Vagina (tissue), 2 donors: ENCODE measurements around the gene ITGA11. TPM values are rescaled to one million over a fixed set of nuclear protein-coding genes. Genes with fewer than 3 reads are reported as not detected.

Source experiments
- DNase-seq, 2 donors: peaks; one replicate each; pipeline ENCODE4 v3.0.0-alpha.2; 2017; ENCODE audit errors: extremely low spot score in 2 of 2
- H3K27ac ChIP-seq: fragments of 200-600 bp; sonication (generic); one replicate; pipeline ENCODE4 v1.5.1; 2019
- H3K27me3 ChIP-seq: fragments of 200-600 bp; sonication (generic); one replicate; pipeline ENCODE4 v1.5.1; 2019
- H3K36me3 ChIP-seq, 2 donors: fragments of 200-600 bp; sonication (generic); one replicate each; pipeline ENCODE4 v1.5.1; 2017 to 2019
- H3K4me1 ChIP-seq: fragments of 200-600 bp; sonication (generic); one replicate; pipeline ENCODE4 v1.5.1; 2019
- H3K4me3 ChIP-seq, 2 donors: fragments of 200-600 bp; sonication (generic); 1 replicate in 1 of 2; 2 replicates in 1 of 2; pipeline ENCODE4 v1.5.1; 2016 to 2019
- H3K9me3 ChIP-seq: fragments of 200-600 bp; sonication (generic); one replicate; pipeline ENCODE4 v1.5.1; 2019
- CTCF ChIP-seq, 3 experiments: fragments of 450-650 bp in 2 of 3; fragments of 200-600 bp in 1 of 3; sonication (generic) in 1 of 3; IDR thresholded peaks; one replicate each; pipeline ENCODE4 v1.5.1; 2017 to 2019; ENCODE audit warnings: antibody characterized with exemption in 3 of 3, mild to moderate bottlenecking in 2 of 3, moderate library complexity in 2 of 3
- POLR2A ChIP-seq, 2 donors: fragments of 450-650 bp; IDR thresholded peaks; one replicate each; pipeline ENCODE4 v1.6.1; 2017; ENCODE audit warnings: antibody characterized with exemption in 2 of 2, mild to moderate bottlenecking in 2 of 2, moderate library complexity in 2 of 2
- POLR2AphosphoS5 ChIP-seq, 2 donors: sonication (generic); formaldehyde crosslinking; IDR thresholded peaks; one replicate each; pipeline ENCODE4 v1.9.0; 2017; ENCODE audit warnings: antibody characterized with exemption in 2 of 2, mild to moderate bottlenecking in 2 of 2, low read depth in 1 of 2; ENCODE audit not compliant: insufficient read depth in 1 of 2
- intact Hi-C: fragments of 100-400 bp; cut with DNase I; formaldehyde crosslinking; loops from one replicate; pipeline ENCODE4 v1.15.1; 2023
- total RNA-seq: library from RNA; depleted of rRNA; stranded (reverse); fragments of >200 nt; gene quantifications from one replicate; pipeline ENCODE4 v1.2.3, GENCODE V29; 2016

ITGA11 gene
- total RNA-seq, 1 donor from 2014 or later = 15.5 TPM

GRCh38 chr15:68479406-68479805, 47.4 kb upstream of the ITGA11 start:
- H3K9me3 ChIP-seq = no peaks in the 10 kb centered on the region
- H3K4me3 ChIP-seq = peak overlapping the region in 1 of 2 donors; percentile 25
- H3K27me3 ChIP-seq = no peaks in the 10 kb centered on the region
- H3K27ac ChIP-seq = peak overlapping the region; percentile 80
- peaks cover 24% of the 10 kb centered on the region for H3K4me1 ChIP-seq
- no peak for TF ChIP-seq POLR2A (IDR thresholded peaks at IDR 0.05)
- no peak for TF ChIP-seq CTCF (IDR thresholded peaks at IDR 0.05)
- peak; percentile 51 to 66 for TF ChIP-seq POLR2AphosphoS5 (IDR thresholded peaks at IDR 0.05; ENCODE audit: insufficient read depth in 1 of 2, low read depth in 1 of 2)
- DNase-seq = peak in 1 of 2 donors; percentile 97
- intact Hi-C loops = no loop called here
- H3K36me3 ChIP-seq = no peaks in the 10 kb centered on the region

GRCh38 chr15:68478853-68479252, 46.9 kb upstream of the ITGA11 start:
- Histone ChIP-seq H3K36me3 (no peaks in the 10 kb centered on the region), H3K27me3 (no peaks in the 10 kb centered on the region), H3K4me1 (peaks cover 23% of the 10 kb centered on the region), H3K27ac (peak overlapping the region; percentile 67), H3K4me3 (peak overlapping the region in 1 of 2 donors; percentile 25), H3K9me3 (no peaks in the 10 kb centered on the region)
- DNase-seq = peak in 1 of 2 donors; percentile 88
- TF ChIP-seq CTCF (IDR thresholded peaks at IDR 0.05) = no peak
- TF ChIP-seq POLR2A (IDR thresholded peaks at IDR 0.05) = no peak
- TF ChIP-seq POLR2AphosphoS5 (IDR thresholded peaks at IDR 0.05; ENCODE audit: insufficient read depth in 1 of 2, low read depth in 1 of 2) = no peak
- intact Hi-C loops = no loop called here

DNA sequence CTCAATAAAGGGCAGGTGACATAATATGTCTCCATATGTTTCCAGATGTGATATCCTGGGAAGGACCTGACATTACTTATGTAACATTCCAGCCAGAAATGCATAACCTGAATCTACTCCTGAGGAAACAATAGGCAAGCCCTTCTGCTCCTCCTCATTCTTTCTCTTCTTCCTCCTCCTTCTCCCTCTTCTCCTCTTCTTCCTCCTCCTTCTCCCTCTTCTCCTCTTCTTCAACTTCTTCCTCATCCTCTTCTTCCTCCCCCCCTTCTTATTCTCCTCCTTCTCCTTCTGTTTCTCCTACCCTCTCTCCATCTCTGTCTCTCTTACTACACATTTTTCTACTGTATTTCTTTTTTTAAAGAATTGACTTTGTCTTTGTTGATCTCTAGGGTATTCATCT, 43.5 kb upstream of the ITGA11 start:
- Histone ChIP-seq H3K36me3 (no peaks in the 10 kb centered on the region), H3K9me3 (no peaks in the 10 kb centered on the region), H3K27me3 (no peaks in the 10 kb centered on the region), H3K27ac (no peak overlapping the region), H3K4me1 (peaks cover 18% of the 10 kb centered on the region), H3K4me3 (no peak overlapping the region)
- DNase-seq = no peak
- TF ChIP-seq POLR2A (IDR thresholded peaks at IDR 0.05) (no peak), CTCF (IDR thresholded peaks at IDR 0.05) (no peak), POLR2AphosphoS5 (IDR thresholded peaks at IDR 0.05; ENCODE audit: insufficient read depth in 1 of 2, low read depth in 1 of 2) (no peak)
- intact Hi-C loops = no loop called here

GRCh38 chr15:68471541-68471940, 39.6 kb upstream of the ITGA11 start:
- Histone ChIP-seq H3K4me3 (no peak overlapping the region), H3K36me3 (no peaks in the 10 kb centered on the region), H3K4me1 (no peaks in the 10 kb centered on the region), H3K27me3 (no peaks in the 10 kb centered on the region), H3K27ac (no peak overlapping the region), H3K9me3 (no peaks in the 10 kb centered on the region)
- no peak for DNase-seq
- no peak for TF ChIP-seq POLR2AphosphoS5 (IDR thresholded peaks at IDR 0.05; ENCODE audit: insufficient read depth in 1 of 2, low read depth in 1 of 2)
- TF ChIP-seq POLR2A (IDR thresholded peaks at IDR 0.05) = no peak
- intact Hi-C loops = no loop called here

DNA sequence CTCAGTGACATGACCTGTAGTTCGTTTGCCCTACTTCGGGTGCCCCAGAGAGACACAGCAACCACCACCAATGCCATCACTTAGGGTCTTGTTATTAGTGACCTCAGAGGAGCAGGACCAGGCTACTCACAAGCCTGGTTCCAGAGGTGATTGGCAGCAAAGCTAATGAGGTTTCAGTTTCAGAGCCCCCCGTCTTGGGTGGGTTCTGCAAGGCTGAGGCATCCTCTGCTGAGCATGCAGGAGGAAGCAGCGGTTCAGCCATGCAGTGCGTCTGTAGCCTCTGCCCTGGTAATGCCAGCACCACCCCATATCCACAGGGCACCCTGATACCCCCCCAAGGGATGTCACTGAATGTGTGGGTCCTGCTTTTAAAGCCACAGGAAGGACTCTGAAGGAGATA, 39.0 kb upstream of the ITGA11 start:
- Histone ChIP-seq H3K27me3 (no peaks in the 10 kb centered on the region), H3K4me1 (no peaks in the 10 kb centered on the region), H3K4me3 (no peak overlapping the region), H3K9me3 (no peaks in the 10 kb centered on the region), H3K36me3 (no peaks in the 10 kb centered on the region), H3K27ac (no peak overlapping the region)
- no peak for TF ChIP-seq POLR2AphosphoS5 (IDR thresholded peaks at IDR 0.05; ENCODE audit: insufficient read depth in 1 of 2, low read depth in 1 of 2)
- no peak for TF ChIP-seq POLR2A (IDR thresholded peaks at IDR 0.05)
- TF ChIP-seq CTCF (IDR thresholded peaks at IDR 0.05) = no peak
- intact Hi-C loops = no loop called here
- no peak for DNase-seq
